ENCODE results near the gene C16orf54.
"Not testable (repeated sequence)": the region's sequence is repeated elsewhere in the genome, so short reads cannot be mapped to it uniquely, and the experiment has no call there.

- TF ChIP-seq CTCF, POLR2AphosphoS5 (IDR thresholded peaks at IDR 0.05): not testable (repeated sequence)
These were observed 3.0 kb upstream of the C16orf54 start for GRCh38 chr16:29748760-29749149.
